H9 (cell line): Measurements from ENCODE around the gene WSCD1. TPM values are rescaled to one million over a fixed set of nuclear protein-coding genes. Genes with fewer than 3 reads are reported as not detected.

Source experiments
- DNase-seq: peaks from one replicate; pipeline ENCODE4 v3.0.0-alpha.2; 2017
- H2AFZ ChIP-seq: one replicate; pipeline ENCODE4 v1.6.1; 2013; ENCODE audit warnings: mild to moderate bottlenecking, low read length, control low read depth, moderate library complexity
- H2AK5ac ChIP-seq: 2 replicates; pipeline ENCODE4 v1.6.1; 2013; ENCODE audit warnings: low read length, control low read depth, mixed read lengths; ENCODE audit not compliant: insufficient read length
- H2BK120ac ChIP-seq: one replicate; pipeline ENCODE4 v1.6.1; 2013; ENCODE audit warnings: low read depth, mild to moderate bottlenecking, low read length, control low read depth, inconsistent platforms; ENCODE audit not compliant: poor library complexity, severe bottlenecking
- H2BK12ac ChIP-seq: 2 replicates; pipeline ENCODE4 v1.6.1; 2013; ENCODE audit warnings: low read length, control low read depth, mixed read lengths, low read depth; ENCODE audit not compliant: insufficient read length
- H2BK15ac ChIP-seq: 2 replicates; pipeline ENCODE4 v1.6.1; 2013; ENCODE audit warnings: low read depth, low read length, control low read depth
- H2BK20ac ChIP-seq: one replicate; pipeline ENCODE4 v1.6.1; 2013; ENCODE audit warnings: low read depth, mild to moderate bottlenecking, low read length, control low read depth, inconsistent platforms; ENCODE audit not compliant: poor library complexity, severe bottlenecking
- H2BK5ac ChIP-seq: 2 replicates; pipeline ENCODE4 v1.6.1; 2013; ENCODE audit warnings: low read length, control low read depth, mixed read lengths; ENCODE audit not compliant: insufficient read length
- H3K14ac ChIP-seq: 2 replicates; pipeline ENCODE4 v1.6.1; 2013; ENCODE audit warnings: low read length, control low read depth; ENCODE audit not compliant: insufficient read depth
- H3K18ac ChIP-seq: 2 replicates; pipeline ENCODE4 v1.6.1; 2013; ENCODE audit warnings: low read depth, mild to moderate bottlenecking, mixed read lengths, low read length, control low read depth; ENCODE audit not compliant: insufficient read length
- H3K23ac ChIP-seq: 2 replicates; pipeline ENCODE4 v1.6.1; 2013; ENCODE audit warnings: low read length, control low read depth, mixed read lengths, low read depth; ENCODE audit not compliant: insufficient read length
- H3K23me2 ChIP-seq: 2 replicates; pipeline ENCODE4 v1.6.1; 2013; ENCODE audit warnings: low read depth, mild to moderate bottlenecking, mixed read lengths, low read length, control low read depth; ENCODE audit not compliant: insufficient read length, poor library complexity, severe bottlenecking
- H3K27ac ChIP-seq: 2 replicates; pipeline ENCODE4 v1.5.1; 2013; ENCODE audit warnings: low read length, control low read depth, mixed read lengths, low read depth; ENCODE audit not compliant: insufficient read length
- H3K27me3 ChIP-seq: 2 replicates; pipeline ENCODE4 v1.6.1; 2013; ENCODE audit warnings: low read length, control low read depth, inconsistent platforms; ENCODE audit not compliant: insufficient read depth
- H3K4ac ChIP-seq: 2 replicates; pipeline ENCODE4 v1.6.1; 2013; ENCODE audit warnings: low read depth, mild to moderate bottlenecking, control low read depth, inconsistent platforms, low read length, moderate library complexity
- H3K4me1 ChIP-seq: 2 replicates; pipeline ENCODE4 v1.6.1; 2013; ENCODE audit warnings: low read length, control low read depth, inconsistent platforms; ENCODE audit not compliant: insufficient read depth
- H3K4me2 ChIP-seq: 2 replicates; pipeline ENCODE4 v1.6.1; 2013; ENCODE audit warnings: low read length, control low read depth, mixed read lengths; ENCODE audit not compliant: insufficient read length, insufficient read depth
- H3K56ac ChIP-seq: 2 replicates; pipeline ENCODE4 v1.6.1; 2013; ENCODE audit warnings: low read depth, mild to moderate bottlenecking, mixed read lengths, low read length, control low read depth; ENCODE audit not compliant: insufficient read length
- H3K79me1 ChIP-seq: 2 replicates; pipeline ENCODE4 v1.6.1; 2013; ENCODE audit warnings: low read depth, mild to moderate bottlenecking, moderate library complexity, low read length, control low read depth, inconsistent platforms; ENCODE audit not compliant: insufficient read depth, poor library complexity, severe bottlenecking
- H3K79me2 ChIP-seq: 2 replicates; pipeline ENCODE4 v1.6.1; 2013; ENCODE audit warnings: low read length, control low read depth, inconsistent platforms; ENCODE audit not compliant: insufficient read depth
- H3K9ac ChIP-seq: 2 replicates; pipeline ENCODE4 v1.6.1; 2013; ENCODE audit warnings: low read length, control low read depth, mixed read lengths; ENCODE audit not compliant: insufficient read length; ENCODE audit errors: extremely low read depth
- H3K9me3 ChIP-seq: one replicate; pipeline ENCODE4 v1.6.1; 2013; ENCODE audit warnings: low read depth, low read length, inconsistent platforms; ENCODE audit not compliant: control insufficient read depth
- H3T11ph ChIP-seq: one replicate; pipeline ENCODE4 v1.6.1; 2013; ENCODE audit warnings: mild to moderate bottlenecking, low read length, control low read depth, inconsistent platforms
- H4K20me1 ChIP-seq: one replicate; pipeline ENCODE4 v1.6.1; 2013; ENCODE audit not compliant: control insufficient read depth, insufficient read length, insufficient read depth
- H4K5ac ChIP-seq: 2 replicates; pipeline ENCODE4 v1.6.1; 2013; ENCODE audit warnings: low read depth, mild to moderate bottlenecking, mixed read lengths, low read length, control low read depth; ENCODE audit not compliant: insufficient read length
- H4K8ac ChIP-seq: replicated peaks from 2 replicates; pipeline ENCODE4 v1.6.1; 2013; ENCODE audit warnings: low read length, control low read depth, mixed read lengths, low read depth; ENCODE audit not compliant: insufficient read length
- H4K91ac ChIP-seq: 2 replicates; pipeline ENCODE4 v1.6.1; 2013; ENCODE audit warnings: low read depth, mild to moderate bottlenecking, moderate library complexity, mixed read lengths, low read length, control low read depth; ENCODE audit not compliant: insufficient read length
- H3K27ac Mint-ChIP-seq, 3 experiments: 2 replicates in 2 of 3; 3 replicates in 1 of 3; pipeline ENCODE4 v1.8.0; 2020 to 2021; ENCODE audit warnings: mixed read lengths in 3 of 3, mild to moderate bottlenecking in 1 of 3, moderate library complexity in 1 of 3
- H3K27me3 Mint-ChIP-seq: 2 replicates; pipeline ENCODE4 v1.8.0; 2021; ENCODE audit warnings: low read depth, mild to moderate bottlenecking, moderate library complexity, mixed read lengths
- H3K36me3 Mint-ChIP-seq, 3 experiments: 2 replicates in 2 of 3; 3 replicates in 1 of 3; pipeline ENCODE4 v1.8.0; 2020 to 2021; ENCODE audit warnings: low read depth in 3 of 3, mixed read lengths in 3 of 3; ENCODE audit not compliant: insufficient read depth in 1 of 3
- H3K4me1 Mint-ChIP-seq, 2 experiments: 2 replicates each; pipeline ENCODE4 v1.8.0; 2020; ENCODE audit warnings: mixed read lengths in 2 of 2
- H3K4me3 Mint-ChIP-seq, 2 experiments: 2 replicates in 1 of 2; 3 replicates in 1 of 2; pipeline ENCODE4 v1.8.0; 2020 to 2021; ENCODE audit warnings: mild to moderate bottlenecking in 2 of 2, mixed read lengths in 2 of 2, moderate library complexity in 1 of 2
- H3K9me3 Mint-ChIP-seq, 2 experiments: 2 replicates in 1 of 2; 3 replicates in 1 of 2; pipeline ENCODE4 v1.8.0; 2020; ENCODE audit warnings: mild to moderate bottlenecking in 2 of 2, mixed read lengths in 2 of 2, moderate library complexity in 1 of 2
- CTCF ChIP-seq: fragments of 200-600 bp; sonication (generic); conservative IDR thresholded peaks from 3 replicates; pipeline ENCODE4 v1.8.0; 2021; ENCODE audit warnings: antibody characterized with exemption, mild to moderate bottlenecking
- WGBS: extraction: QIAGEN DNeasy Blood & Tissue Kit; methylation state at CpG from one replicate; pipeline ENCODE4 v1.1.7; 2013; ENCODE audit warnings: missing lambda C conversion rate, low lambda C conversion rate, mixed read lengths; ENCODE audit not compliant: insufficient read length; ENCODE audit errors: extremely low coverage; 5-methylcytosine and 5-hydroxymethylcytosine counted together
- total RNA-seq: library from RNA; stranded (reverse); gene quantifications from 2 replicates; pipeline ENCODE4 v1.2.1, GENCODE V29; 2021

The WSCD1 gene
- total RNA-seq, 1 experiment from 2014 or later: 33.6 TPM

DNA sequence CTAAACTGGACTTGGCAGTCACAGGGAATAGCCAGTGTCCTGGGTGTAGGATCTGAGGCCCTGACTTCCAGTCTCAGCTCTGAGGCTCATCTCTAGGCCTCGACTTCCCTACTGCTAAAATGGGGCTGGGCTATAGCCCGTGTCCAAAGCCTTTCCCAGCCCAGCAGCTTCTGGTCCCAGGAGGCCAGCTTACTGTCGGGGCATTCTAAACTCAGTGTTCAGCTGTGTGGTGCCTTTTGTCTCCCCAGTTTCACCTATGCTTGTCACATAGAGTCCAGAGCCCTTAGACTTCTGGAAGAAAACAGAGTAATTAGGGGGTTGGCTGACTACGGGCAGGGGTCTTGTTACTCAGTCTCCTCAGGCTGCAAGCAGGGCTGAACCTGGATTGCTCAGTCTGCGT lies 94.8 kb downstream of the WSCD1 start:
- Histone ChIP-seq H2BK120ac (no peak overlapping the region), H2BK12ac (no peak overlapping the region)
- peaks cover 1 to 4% (median 3%) of the 10 kb centered on the region in 3 experiments; a peak in 5 of 7 replicates for H3K36me3 Mint-ChIP-seq

More for the DNA sequence above, 94.8 kb downstream of the WSCD1 start:
- Mint-ChIP-seq H3K4me3 (no peak overlapping the region), H3K27ac (no peak overlapping the region), H3K4me1 (peaks cover 30 to 34% of the 10 kb centered on the region in 2 experiments), H3K9me3 (peaks cover under 1 to 2% of the 10 kb centered on the region in 2 experiments; a peak in 4 of 5 replicates), H3K27me3 (no peaks in the 10 kb centered on the region; the same call in none of the 2 replicates)
- H3K23me2 ChIP-seq: no peaks in the 10 kb centered on the region
- no peak overlapping the region for H2AFZ ChIP-seq
- H4K20me1 ChIP-seq: no peaks in the 10 kb centered on the region
- H4K91ac ChIP-seq: no peak overlapping the region
- H3K79me2 ChIP-seq: no peaks in the 10 kb centered on the region
- H3T11ph ChIP-seq: no peak overlapping the region
- no peaks in the 10 kb centered on the region for H3K79me1 ChIP-seq
- H4K5ac ChIP-seq: no peak overlapping the region
- H3K4me2 ChIP-seq: no peak overlapping the region
- no peak overlapping the region for H3K23ac ChIP-seq
- H3K27ac ChIP-seq: no peak overlapping the region
- DNase-seq: no peak
- H4K8ac ChIP-seq: no peak overlapping the region
- no peak for TF ChIP-seq CTCF
- H3K4ac ChIP-seq: no peak overlapping the region
- H3K18ac ChIP-seq: no peak overlapping the region
- H3K14ac ChIP-seq: no peak overlapping the region
- no peak overlapping the region for H3K56ac ChIP-seq
- no peaks in the 10 kb centered on the region for H3K27me3 ChIP-seq
- no peak overlapping the region for H3K9ac ChIP-seq
- H2BK15ac ChIP-seq: no peak overlapping the region
- no peak overlapping the region for H2BK20ac ChIP-seq
- H3K4me1 ChIP-seq: peaks cover 5% of the 10 kb centered on the region; the same call in 1 of the 2 replicates
- no peaks in the 10 kb centered on the region for H3K9me3 ChIP-seq
- H2AK5ac ChIP-seq: no peak overlapping the region
- H2BK5ac ChIP-seq: no peak overlapping the region
- WGBS: no CpG with 5 or more reads among the region's 5 CpGs
